LNCaP clone FGC (cell line): ENCODE data around the gene C13orf42.

Experiments
- DNase-seq: peaks from one replicate; pipeline ENCODE4 v3.0.0-alpha.2; 2011; ENCODE audit warnings: low read depth
- H3K4me3 ChIP-seq: 2 replicates; pipeline ENCODE4 v1.5.1; 2011; ENCODE audit warnings: mild to moderate bottlenecking, low read depth, low read length, control low read depth
- TF ChIP-seq, protein P1 (sequence below): IDR thresholded peaks from 2 replicates; pipeline ENCODE4 v1.5.1; 2012; ENCODE audit warnings: mild to moderate bottlenecking; ENCODE audit not compliant: control insufficient read depth, insufficient read depth; ENCODE audit errors: extremely low read depth

Gene C13orf42

DNA sequence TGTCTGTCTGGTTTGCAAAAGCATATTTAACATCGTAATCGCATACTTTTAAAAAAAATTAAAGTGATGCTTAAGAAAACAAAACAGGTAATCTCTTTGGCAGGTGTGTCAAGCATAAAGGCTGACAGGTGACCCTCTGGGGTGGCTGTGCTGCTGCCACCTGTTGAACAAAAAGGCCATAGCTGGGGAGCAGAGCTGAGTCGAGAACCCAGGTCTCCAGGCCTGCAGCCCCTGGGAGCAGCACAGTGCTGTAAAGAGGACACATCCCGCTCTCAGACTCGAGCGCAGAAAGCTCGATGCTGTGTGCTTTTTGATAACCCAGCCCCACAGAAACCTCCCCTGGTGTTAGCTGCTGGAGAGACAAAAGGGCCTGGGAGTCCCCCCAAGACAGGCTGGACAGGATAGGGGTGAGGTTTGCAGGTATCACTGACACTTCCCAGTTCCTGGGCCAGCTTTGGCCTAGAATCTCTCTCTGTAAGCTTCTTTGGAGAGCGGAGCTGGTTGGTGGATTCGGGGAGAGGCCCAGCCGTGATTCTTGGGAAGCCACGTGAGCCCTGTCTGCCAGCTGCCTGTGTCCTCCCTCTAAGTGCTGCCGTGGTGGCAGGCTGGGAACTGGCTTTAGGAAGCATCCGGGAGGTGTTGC, 66.9 kb downstream of the C13orf42 start:
- TF ChIP-seq, protein P1, sequence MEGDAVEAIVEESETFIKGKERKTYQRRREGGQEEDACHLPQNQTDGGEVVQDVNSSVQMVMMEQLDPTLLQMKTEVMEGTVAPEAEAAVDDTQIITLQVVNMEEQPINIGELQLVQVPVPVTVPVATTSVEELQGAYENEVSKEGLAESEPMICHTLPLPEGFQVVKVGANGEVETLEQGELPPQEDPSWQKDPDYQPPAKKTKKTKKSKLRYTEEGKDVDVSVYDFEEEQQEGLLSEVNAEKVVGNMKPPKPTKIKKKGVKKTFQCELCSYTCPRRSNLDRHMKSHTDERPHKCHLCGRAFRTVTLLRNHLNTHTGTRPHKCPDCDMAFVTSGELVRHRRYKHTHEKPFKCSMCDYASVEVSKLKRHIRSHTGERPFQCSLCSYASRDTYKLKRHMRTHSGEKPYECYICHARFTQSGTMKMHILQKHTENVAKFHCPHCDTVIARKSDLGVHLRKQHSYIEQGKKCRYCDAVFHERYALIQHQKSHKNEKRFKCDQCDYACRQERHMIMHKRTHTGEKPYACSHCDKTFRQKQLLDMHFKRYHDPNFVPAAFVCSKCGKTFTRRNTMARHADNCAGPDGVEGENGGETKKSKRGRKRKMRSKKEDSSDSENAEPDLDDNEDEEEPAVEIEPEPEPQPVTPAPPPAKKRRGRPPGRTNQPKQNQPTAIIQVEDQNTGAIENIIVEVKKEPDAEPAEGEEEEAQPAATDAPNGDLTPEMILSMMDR, result peak; percentile 40
- DNase-seq, result no peak
- H3K4me3 ChIP-seq, result no peak overlapping the region

DNA sequence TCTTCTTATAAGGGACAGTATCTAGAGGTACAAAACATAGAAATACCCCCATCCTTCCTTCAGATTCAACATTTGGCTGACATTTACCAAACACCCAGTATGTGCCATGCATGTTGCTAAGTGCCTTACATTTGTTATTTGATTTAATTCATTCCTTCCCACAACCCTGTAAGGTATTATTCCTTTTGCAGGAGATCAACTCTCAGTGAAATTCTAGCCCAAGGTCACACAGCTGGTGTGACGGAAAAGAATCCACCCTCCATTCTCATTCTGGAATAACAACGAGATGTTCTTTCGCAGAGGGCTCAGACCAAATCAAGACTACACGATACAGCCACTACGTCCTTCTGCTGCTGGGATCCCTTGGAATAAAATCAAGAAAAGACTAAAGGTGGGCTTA, 67.8 kb downstream of the C13orf42 start:
- TF ChIP-seq, protein P1, result no peak
- DNase-seq, result no peak
- no peak overlapping the region for H3K4me3 ChIP-seq

DNA sequence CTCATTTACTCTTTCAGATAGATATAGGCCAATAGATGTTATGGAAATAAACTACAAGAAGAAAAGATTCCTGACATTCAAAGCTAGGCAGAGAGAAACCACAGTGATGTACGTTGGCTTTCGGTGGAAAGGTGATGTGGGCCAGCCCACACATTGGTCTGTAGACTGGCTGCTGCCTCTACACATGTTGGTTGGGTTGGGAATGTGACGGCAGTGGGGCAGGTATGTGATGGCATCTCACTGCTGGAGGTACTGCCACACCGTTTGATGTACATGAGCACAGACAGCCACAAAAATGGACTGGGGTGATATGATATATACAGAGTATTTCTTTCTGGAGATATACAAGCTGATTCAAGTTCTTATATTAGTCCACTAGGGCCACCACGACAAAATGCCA, 69.4 kb downstream of the C13orf42 start:
- H3K4me3 ChIP-seq, result no peak overlapping the region
- TF ChIP-seq, protein P1, result no peak
- DNase-seq, result no peak

DNA sequence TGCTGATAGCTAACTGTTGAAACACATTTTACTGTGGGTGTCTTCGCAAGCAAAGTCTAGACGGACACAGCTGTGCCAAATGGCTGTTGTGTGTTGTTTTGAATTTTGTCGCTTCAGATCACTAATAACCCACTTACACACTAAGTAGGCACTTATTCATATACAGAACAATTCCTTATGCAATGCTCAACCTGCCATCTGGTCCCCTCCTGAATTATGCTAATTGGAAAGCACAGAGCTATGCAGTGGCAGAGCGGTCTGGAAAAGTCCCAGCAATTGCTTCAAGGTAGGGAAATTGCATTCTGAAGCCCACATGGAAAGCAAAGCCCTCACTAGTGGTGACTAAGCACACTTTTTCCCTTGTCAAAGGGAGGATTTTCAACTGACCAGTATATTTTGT, 69.9 kb downstream of the C13orf42 start:
- TF ChIP-seq, protein P1, result no peak
- no peak overlapping the region for H3K4me3 ChIP-seq
- DNase-seq, result no peak

DNA sequence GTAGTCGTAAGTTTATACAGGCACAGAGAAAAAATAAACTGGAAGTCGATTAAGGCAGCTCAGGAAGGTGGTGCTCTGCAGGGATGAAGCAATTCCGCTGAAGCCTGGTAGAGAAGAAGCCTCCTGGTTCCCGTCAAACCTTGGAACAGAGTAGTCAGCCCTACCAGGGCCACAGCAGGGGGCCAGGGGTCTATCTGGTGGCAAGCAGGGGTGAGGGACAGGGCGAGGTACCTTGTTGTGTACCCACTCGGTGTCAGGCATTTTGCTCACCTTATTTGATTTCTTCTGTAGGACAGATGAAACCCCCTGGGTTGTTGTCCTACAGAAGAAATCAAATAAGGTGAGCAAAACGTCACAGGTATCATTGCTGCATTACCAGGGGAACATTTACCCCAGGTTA, 70.6 kb downstream of the C13orf42 start:
- no peak overlapping the region for H3K4me3 ChIP-seq
- TF ChIP-seq, protein P1, result no peak
- DNase-seq, result no peak

DNA sequence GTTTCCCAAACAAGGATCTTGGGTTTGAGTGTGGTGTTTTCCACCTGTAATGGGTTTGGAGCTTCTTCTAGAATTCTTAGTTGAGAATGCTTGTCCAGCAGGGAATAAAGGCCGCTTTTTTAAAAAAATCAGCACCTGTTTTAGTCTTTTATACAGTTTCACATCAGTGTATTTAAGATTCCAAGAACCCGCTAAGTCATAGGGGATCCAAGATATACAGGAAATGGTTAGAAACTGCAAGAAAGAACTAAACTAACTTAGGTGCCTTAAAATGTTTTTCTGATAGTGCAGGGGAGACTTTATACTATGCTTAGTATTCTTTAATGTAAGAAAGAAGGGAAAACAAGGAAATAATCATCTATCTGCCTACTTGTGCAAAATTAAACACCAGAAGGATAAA, 74.7 kb downstream of the C13orf42 start:
- no peak for DNase-seq
- H3K4me3 ChIP-seq, result no peak overlapping the region
- TF ChIP-seq, protein P1, result no peak

DNA sequence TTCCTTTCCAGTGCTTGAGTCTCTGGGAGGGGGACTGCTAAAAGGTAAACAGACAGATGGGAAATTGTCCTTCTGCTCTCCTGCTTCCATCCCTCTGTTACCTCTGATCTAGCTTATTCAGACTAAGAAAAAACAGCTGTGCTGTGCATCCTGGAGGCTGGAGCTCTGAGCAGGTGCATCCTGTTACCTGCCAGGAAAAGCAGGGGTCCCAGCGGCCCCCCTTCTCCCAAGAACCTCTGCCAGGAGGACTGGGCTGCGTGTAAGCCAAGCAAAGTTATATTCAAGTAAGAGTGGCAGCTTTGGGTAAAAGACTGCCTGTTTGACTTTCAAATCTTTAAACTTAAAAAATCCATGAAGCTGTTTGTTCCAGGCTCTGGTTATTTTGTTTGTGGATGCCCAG, 75.1 kb downstream of the C13orf42 start:
- no peak overlapping the region for H3K4me3 ChIP-seq
- TF ChIP-seq, protein P1, result no peak
- DNase-seq, result no peak
